Neuron (in vitro differentiated cells): ENCODE results near the gene STXBP2.

Experiments
- H2AFZ ChIP-seq: one replicate; pipeline ENCODE4 v1.6.1; 2013; ENCODE audit warnings: low read depth, mild to moderate bottlenecking, inconsistent platforms, low read length, moderate library complexity
- H3K27me3 ChIP-seq: one replicate; pipeline ENCODE4 v1.6.1; 2013; ENCODE audit warnings: low read length; ENCODE audit not compliant: insufficient read depth
- H3K36me3 ChIP-seq: one replicate; pipeline ENCODE4 v1.6.1; 2013; ENCODE audit warnings: low read length; ENCODE audit not compliant: insufficient read depth
- H3K4me1 ChIP-seq: one replicate; pipeline ENCODE4 v1.6.1; 2013; ENCODE audit warnings: low read length; ENCODE audit not compliant: insufficient read depth
- H3K4me3 ChIP-seq: 2 replicates; pipeline ENCODE4 v1.5.1; 2013; ENCODE audit warnings: mild to moderate bottlenecking, low read length, moderate library complexity
- H3K9me3 ChIP-seq: one replicate; pipeline ENCODE4 v1.6.1; 2013; ENCODE audit warnings: low read length

The STXBP2 gene

GRCh38 chr19:7636691-7637373 lies at the start of gene STXBP2:
TSS of gene STXBP2 (plus strand) at chr19:7637110. CDS start at chr19:7637150, 40 bp downstream.
- no peaks in the 10 kb centered on the region for H3K9me3 ChIP-seq
- peaks cover 7% of the 10 kb centered on the region for H3K36me3 ChIP-seq
- H3K4me1 ChIP-seq = no peaks in the 10 kb centered on the region
- no peak within 1 kb of the TSS for H2AFZ ChIP-seq
- no peak within 1 kb of the TSS for H3K4me3 ChIP-seq
- peaks cover 14% of the 10 kb centered on the region for H3K27me3 ChIP-seq

- Histone ChIP-seq H3K36me3 (no peaks in the 10 kb centered on the region), H2AFZ (no peak overlapping the region), H3K4me1 (no peaks in the 10 kb centered on the region), H3K4me3 (no peak overlapping the region), H3K9me3 (no peaks in the 10 kb centered on the region), H3K27me3 (peaks cover 3% of the 10 kb centered on the region)
Observed at GRCh38 chr19:7589822-7590221, 47.1 kb upstream of the STXBP2 start.

- H3K27me3 ChIP-seq = peaks cover 3% of the 10 kb centered on the region
- no peaks in the 10 kb centered on the region for H3K36me3 ChIP-seq
- H3K4me1 ChIP-seq = no peaks in the 10 kb centered on the region
- no peak overlapping the region for H3K4me3 ChIP-seq
- H2AFZ ChIP-seq = no peak overlapping the region
- no peaks in the 10 kb centered on the region for H3K9me3 ChIP-seq
Observed at GRCh38 chr19:7590256-7590655, 46.7 kb upstream of the STXBP2 start.

GRCh38 chr19:7595466-7596133 lies 41.3 kb upstream of the STXBP2 start, which contains the start of gene CAMSAP3:
TSS of gene CAMSAP3 (plus strand) at chr19:7595863. CDS start at chr19:7596003, 140 bp downstream.
- H3K27me3 ChIP-seq = peaks cover 3% of the 10 kb centered on the region
- H3K36me3 ChIP-seq = no peaks in the 10 kb centered on the region
- H3K4me3 ChIP-seq = peak within 1 kb of the TSS; percentile 56
- H2AFZ ChIP-seq = peak within 1 kb of the TSS; percentile 84
- H3K4me1 ChIP-seq = peaks cover 3% of the 10 kb centered on the region
- H3K9me3 ChIP-seq = no peaks in the 10 kb centered on the region

- H3K36me3 ChIP-seq = no peaks in the 10 kb centered on the region
- peaks cover 3% of the 10 kb centered on the region for H3K27me3 ChIP-seq
- no peaks in the 10 kb centered on the region for H3K9me3 ChIP-seq
- H3K4me1 ChIP-seq = peaks cover 3% of the 10 kb centered on the region
- no peak overlapping the region for H2AFZ ChIP-seq
- H3K4me3 ChIP-seq = peak overlapping the region; percentile 56
Observed at GRCh38 chr19:7596211-7596937, 40.5 kb upstream of the STXBP2 start.

GRCh38 chr19:7597689-7598088 lies 39.2 kb upstream of the STXBP2 start:
- Histone ChIP-seq H3K4me3 (no peak overlapping the region), H3K27me3 (no peaks in the 10 kb centered on the region)

GRCh38 chr19:7598180-7598579 lies 38.7 kb upstream of the STXBP2 start:
- H3K36me3 ChIP-seq = no peaks in the 10 kb centered on the region
- H3K4me1 ChIP-seq = peaks cover 3% of the 10 kb centered on the region
- H2AFZ ChIP-seq = no peak overlapping the region
- H3K4me3 ChIP-seq = no peak overlapping the region
- no peaks in the 10 kb centered on the region for H3K9me3 ChIP-seq
- no peaks in the 10 kb centered on the region for H3K27me3 ChIP-seq

More at GRCh38 chr19:7597689-7598088, 39.2 kb upstream of the STXBP2 start:
- peaks cover 3% of the 10 kb centered on the region for H3K4me1 ChIP-seq
- no peaks in the 10 kb centered on the region for H3K9me3 ChIP-seq
- no peaks in the 10 kb centered on the region for H3K36me3 ChIP-seq
- no peak overlapping the region for H2AFZ ChIP-seq

- peaks cover 3% of the 10 kb centered on the region for H3K4me1 ChIP-seq
- no peaks in the 10 kb centered on the region for H3K27me3 ChIP-seq
- H3K9me3 ChIP-seq = no peaks in the 10 kb centered on the region
- H2AFZ ChIP-seq = no peak overlapping the region
- no peak overlapping the region for H3K4me3 ChIP-seq
- H3K36me3 ChIP-seq = no peaks in the 10 kb centered on the region
Observed at GRCh38 chr19:7600721-7601120, 36.2 kb upstream of the STXBP2 start.

- H3K36me3 ChIP-seq = no peaks in the 10 kb centered on the region
- H2AFZ ChIP-seq = no peak overlapping the region
- no peaks in the 10 kb centered on the region for H3K9me3 ChIP-seq
- no peak overlapping the region for H3K4me3 ChIP-seq
- H3K27me3 ChIP-seq = no peaks in the 10 kb centered on the region
- no peaks in the 10 kb centered on the region for H3K4me1 ChIP-seq
Observed at GRCh38 chr19:7602240-7602934, 34.5 kb upstream of the STXBP2 start.

- no peak overlapping the region for H3K4me3 ChIP-seq
- H2AFZ ChIP-seq = no peak overlapping the region
- H3K36me3 ChIP-seq = peaks cover 2% of the 10 kb centered on the region
- no peaks in the 10 kb centered on the region for H3K9me3 ChIP-seq
- H3K27me3 ChIP-seq = no peaks in the 10 kb centered on the region
- no peaks in the 10 kb centered on the region for H3K4me1 ChIP-seq
Observed at GRCh38 chr19:7602935-7603497, 33.9 kb upstream of the STXBP2 start.

GRCh38 chr19:7603919-7604318 lies 33.0 kb upstream of the STXBP2 start:
- H2AFZ ChIP-seq = no peak overlapping the region
- no peaks in the 10 kb centered on the region for H3K4me1 ChIP-seq
- no peaks in the 10 kb centered on the region for H3K27me3 ChIP-seq
- H3K4me3 ChIP-seq = no peak overlapping the region
- H3K9me3 ChIP-seq = no peaks in the 10 kb centered on the region
- H3K36me3 ChIP-seq = peaks cover 6% of the 10 kb centered on the region

- Histone ChIP-seq H3K4me3 (no peak overlapping the region), H2AFZ (no peak overlapping the region), H3K4me1 (no peaks in the 10 kb centered on the region), H3K9me3 (no peaks in the 10 kb centered on the region), H3K27me3 (no peaks in the 10 kb centered on the region), H3K36me3 (peaks cover 12% of the 10 kb centered on the region)
Observed at GRCh38 chr19:7605490-7606222, 31.3 kb upstream of the STXBP2 start.
